Endometrium (tissue), 2 donors: Measurements from ENCODE around the gene ARL6IP4.
"Not testable (repeated sequence)": the region's sequence is repeated elsewhere in the genome, so short reads cannot be mapped to it uniquely, and the experiment has no call there.

Source experiments
- FAIRE-seq: peaks from 2 replicates; lab custom pipeline; 2012; peaks lifted over from hg19 to GRCh38; lab: Jason Lieb, UNC
- donor health status: control.
- donor health status: control.

ARL6IP4 gene

DNA sequence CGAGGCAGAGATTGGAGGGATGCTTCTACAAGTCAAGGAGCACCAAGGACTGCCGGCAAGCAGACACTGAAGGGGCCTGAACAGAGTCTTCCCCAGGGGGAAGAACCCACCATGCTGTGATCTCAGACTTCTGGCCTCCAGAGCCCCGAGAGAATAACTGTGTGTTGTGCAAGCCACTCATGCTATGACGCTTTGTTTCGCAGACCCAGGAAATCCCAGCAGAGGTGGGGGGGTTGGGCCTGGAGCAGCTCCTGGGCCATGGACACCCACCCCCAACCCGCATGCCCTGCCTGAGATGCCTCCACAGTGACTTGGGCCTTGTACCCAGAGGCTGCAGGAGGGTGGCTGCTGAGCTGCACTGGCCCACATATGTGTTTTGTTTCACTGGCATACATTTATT, 31.2 kb downstream of the ARL6IP4 start:
- no peak for FAIRE-seq

DNA sequence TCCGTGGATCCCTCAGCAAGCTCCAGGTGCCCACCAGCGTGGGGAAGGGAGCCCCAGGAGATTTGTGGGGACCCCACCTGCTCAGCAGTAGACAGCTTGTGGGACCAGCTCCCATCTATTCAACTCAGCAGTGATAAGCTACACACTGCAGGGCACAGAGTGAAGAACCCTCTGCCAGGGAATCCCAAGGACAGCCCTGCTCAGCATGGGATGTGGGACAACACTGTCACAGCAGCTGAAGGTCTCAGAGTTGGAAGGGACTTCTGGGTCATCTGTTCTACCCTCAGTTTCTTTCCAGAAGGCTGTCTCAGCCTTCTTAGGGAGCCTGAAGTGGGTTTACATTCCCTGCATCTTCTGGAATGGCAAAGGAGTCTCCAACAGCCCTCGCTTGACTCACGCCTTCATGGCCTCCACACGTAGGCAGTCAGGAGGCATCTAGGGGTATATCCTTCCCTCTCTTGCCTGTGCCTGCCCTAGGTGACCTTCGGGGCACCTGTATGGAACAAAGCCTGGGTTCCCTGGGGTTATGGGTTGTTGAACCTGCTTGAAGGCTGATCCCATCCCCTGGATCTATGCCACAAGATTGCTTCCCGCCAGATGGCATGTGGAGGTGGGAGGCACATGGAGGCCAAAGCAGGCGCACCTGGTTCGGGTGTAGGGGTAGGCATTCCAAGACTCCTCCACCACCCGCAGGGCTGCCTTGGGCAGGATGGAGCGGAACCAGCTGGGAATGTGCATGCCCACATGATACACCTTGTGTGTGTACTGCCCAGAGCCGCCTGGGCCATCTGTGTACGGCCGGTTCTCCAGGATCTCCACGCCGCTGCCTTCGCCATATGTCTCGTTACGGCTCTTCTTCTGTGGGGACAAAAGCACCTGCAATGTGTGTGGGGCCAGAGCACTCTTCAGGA, 33.0 kb downstream of the ARL6IP4 start:
- FAIRE-seq = no peak

DNA sequence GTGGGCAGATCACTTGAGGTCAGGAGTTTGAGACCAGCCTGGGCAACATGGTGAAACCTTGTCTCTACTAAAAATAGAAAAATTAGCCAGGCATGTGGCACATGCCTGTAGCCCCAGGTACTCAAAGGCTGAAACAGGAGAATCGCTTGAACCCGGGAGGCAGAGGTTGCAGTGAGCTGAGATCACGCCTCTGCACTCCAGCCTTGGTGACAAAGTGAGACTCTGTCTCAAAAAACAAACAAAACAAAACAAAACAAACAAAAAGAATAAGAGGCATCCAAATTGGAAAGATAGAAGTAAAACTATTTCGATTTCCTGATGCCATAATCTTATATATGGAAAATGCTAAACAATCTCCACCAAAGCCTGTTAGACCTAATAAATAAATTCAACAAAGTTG, 34.0 kb downstream of the ARL6IP4 start:
- FAIRE-seq = not testable (repeated sequence)

DNA sequence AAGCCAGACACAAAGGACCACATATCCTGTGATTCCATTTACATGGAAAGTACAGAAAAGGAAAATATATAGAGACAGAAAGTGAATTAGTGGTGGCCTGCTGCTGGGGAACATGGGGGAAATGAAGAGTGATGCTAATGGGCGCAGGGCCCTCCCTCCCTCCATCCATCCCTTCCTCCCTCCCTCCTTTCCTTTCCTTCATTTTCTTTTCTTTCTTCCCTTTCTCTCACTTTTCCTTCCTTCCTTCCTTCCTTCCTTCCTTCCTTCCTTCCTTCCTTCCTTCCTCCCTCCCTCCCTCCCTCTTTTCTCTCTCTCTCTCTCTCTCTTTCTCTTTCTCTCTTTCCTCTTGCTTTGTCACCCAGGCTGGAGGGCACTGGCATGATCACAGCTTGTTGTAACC, 37.3 kb downstream of the ARL6IP4 start:
- no peak for FAIRE-seq

DNA sequence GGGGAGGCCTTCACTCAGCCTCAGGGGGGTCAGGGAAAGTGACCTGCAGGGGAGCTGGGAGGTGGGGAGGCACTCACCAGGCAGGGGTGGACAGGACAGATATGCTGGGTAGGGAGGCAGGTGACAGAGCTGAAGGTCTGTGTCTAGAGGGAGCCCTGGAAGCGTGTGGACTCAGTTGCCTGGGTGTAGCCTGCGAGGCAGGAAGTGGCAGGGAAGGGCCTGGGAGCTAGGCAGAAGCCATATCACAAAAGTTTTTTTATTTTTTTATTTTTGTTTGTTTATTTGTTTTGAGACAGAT, 39.3 kb downstream of the ARL6IP4 start:
- no peak for FAIRE-seq

DNA sequence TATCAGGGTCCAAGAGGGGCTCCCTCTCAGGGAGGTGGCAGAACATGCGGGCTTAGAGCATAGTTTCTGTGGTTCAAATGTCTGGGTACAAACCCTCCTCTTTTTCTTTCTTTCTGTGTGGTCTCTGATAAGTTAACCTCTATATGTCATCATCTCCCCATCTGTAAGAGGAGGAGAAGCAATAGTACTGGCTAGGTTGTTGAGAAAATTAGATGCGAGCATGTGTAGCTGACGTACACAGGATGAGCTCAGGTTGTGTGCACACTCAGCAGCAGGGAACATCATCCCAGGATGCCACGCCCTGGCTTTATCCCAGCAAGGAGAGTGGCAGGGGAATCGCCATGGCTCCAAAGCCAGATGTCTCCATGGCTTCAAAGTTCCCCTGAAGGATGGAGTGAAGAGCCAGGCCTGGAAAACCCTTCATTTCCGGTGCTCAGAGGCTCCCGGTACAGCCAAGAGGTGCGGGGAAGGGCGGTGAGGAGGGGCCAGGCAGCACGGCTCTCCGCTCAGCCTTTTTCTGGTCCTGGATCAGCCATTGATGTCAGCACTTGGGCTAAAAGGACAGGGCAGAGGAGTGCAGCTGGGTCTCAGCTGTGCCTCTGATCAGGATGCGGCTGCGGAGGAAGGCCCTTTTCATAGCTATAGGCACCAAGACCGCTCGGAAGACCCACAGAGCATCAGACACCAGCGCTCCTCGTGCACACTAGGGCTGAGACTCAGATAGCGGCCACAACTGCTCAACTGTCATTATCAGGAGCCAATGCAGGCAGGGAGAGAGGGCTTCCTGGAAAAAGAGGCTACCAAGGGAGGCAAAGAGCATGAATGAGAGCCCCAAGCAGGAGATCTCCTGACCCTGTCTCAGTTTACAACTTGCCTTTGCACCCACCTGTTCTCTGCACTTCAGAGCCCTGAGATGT, 41.5 kb downstream of the ARL6IP4 start:
- no peak for FAIRE-seq

DNA sequence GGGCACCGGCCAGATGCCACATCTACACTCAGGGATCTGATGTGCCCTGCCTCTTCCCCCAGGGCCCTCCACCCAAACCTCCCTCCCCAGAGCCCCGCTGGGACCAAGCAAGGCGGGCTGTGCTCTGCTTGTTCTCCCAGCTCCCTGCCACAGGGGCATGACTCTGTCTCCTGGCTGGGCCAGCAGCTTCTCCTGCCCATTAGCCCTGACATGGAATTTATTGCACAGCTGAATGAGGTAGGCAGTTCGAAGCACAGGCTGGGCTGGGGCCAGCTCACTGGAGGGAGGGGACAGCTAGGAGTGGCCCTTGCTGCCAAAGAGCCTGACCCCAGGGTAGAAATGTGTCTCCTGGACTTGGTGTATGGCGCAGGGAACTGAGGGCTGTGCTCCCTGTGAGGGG, 42.4 kb downstream of the ARL6IP4 start:
- FAIRE-seq = no peak

DNA sequence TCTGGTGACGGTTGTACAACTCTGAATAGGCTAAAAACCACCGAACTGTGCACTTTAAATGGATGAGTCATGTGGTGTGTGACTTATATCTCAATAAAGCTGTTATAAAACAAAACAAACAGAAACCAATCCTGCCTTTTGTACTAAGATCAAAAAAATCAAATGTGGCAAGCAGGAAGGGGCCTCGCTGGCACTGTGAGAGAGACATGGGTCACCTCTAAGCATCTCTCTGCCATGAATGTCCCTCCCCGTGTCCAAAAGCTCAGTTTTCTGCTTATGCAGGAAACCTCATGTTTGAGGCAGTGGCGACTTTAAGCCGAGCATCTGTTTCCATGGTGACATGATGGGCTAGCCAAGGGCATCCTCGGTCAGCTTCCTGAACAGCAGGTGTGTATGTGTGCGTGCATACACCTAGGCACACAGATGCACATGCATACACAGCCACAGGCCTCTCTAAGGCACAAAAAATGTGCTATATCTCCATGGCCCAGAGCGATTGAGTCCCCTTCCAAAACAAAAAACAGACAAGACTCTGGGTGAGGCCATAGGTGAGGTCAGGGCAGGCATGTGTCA, 44.4 kb downstream of the ARL6IP4 start:
- no peak for FAIRE-seq

DNA sequence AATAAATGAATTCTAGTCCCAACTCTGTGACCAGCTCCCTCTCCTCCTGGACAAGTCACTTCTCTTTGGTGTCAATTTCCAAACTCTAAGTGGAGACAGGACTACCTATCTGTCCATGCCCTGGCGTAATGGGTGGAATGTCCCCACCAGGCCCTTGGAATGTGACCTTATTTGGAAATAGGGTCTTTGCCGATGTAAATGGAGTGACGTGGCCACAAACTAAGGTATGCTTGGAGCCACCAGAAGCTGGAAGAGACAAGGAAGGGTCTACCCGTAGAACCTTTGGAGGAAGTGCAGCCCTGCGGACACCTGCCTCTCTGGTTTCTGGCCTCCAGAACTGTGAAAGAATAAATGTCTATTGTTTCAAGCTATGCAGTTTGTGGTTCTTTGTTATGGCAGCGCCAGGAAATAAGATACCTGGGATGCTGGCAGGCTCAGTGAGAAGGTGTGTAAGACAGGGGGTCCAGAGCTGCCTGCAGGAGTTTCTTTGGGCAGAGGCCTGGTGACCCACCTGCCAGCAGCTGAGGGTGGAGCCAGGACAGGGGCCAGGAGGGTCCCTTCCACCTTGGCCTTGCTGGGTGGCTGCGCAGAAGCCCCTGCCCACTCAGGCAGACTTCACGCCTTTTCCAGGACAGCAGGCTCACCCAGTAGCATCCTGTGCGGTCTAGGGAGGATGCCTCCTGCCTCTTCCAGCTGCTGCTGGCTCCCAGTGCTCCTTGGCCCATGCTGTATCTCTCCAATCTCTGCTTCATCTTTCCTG, 45.8 kb downstream of the ARL6IP4 start:
- no peak for FAIRE-seq

DNA sequence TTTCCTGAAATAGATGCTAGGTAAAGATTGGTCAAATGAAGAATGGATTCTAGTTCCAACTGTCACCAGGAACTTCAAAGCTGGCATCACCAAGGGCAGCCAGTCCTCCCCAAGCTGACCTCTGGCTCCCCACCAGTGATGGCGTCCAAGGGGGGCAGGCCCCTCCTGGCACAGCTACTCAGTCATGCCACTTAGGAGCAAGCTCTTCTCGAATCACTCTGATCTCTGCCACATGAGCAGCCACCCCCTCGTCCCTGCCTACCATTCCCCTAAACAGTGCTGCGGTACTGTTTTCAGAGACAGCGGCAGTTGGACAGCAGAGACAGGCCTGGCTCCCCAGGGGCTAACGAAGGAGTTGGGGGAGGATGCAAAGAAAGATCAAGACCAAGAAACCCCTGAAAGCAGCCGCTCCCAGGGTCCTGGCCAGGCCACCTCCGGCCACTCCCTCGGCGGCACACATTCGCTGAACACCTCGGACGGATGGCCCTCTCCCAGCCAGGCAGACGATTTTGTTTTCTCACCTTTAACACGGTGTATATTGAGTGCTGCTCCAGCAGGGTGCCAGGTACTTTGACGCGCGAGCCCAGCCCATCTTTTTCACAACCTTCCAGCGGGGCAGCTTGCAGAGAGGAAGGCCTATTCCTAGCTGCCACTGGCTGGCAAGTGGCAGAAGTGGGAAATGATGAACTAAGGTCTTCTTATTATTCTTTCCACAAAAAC, 47.4 kb downstream of the ARL6IP4 start:
- FAIRE-seq = no peak

DNA sequence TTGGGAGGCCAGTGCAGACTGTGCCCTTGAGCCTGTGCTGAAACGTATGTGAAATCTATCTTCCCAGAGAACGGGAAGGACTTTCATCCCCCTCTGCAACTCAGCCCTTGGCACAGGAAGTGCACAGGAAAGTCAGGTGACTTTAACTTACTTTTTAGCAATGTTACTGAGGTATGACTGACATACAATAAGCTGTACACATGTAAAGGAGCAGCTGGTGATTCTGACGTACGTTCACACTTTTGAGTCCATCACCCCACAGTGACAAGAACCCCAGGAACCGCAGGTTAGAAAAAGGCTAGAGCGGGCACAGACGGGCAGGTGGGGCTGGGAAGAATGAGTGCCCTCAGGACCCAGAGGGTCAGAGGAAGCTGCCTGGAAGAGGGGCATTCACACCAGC, 48.0 kb downstream of the ARL6IP4 start:
- no peak for FAIRE-seq

DNA sequence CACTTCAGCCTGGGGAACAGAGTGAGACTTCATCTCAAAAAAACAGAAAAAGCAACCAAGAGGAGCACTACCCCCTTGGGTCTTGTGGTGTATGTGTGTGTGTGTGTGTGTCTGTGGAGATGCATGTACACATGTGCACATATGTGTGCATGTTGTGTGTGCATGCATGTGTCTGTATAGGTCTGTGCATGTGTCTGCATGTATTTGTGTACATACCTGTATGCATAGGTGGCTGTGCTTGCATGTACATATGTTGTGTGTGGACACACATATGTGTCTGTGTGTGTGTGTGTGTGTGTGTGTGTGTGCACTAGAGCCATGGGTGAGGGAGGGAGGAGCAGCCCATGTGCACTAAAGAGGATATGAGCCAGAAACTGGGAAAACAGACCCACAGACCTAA, 49.1 kb downstream of the ARL6IP4 start:
- no peak for FAIRE-seq

DNA sequence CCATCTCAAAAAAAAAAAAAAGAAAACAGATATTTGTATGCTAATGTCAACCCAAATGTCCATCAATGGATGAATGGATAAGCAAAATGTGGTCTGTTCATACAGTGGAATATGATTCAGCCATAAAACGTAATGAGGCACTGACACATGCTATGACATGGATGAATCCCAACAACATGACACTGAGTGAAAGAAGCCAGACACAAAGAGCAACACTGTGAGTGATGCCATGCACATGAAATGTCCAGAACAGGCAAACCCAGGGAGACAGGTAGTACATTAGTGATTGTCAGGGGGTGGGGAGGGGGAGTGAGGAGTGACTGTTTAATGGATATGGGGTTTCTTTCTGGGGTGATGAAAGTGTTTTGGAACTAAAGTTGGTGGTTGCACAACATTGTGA, 50.2 kb downstream of the ARL6IP4 start:
- no peak for FAIRE-seq

DNA sequence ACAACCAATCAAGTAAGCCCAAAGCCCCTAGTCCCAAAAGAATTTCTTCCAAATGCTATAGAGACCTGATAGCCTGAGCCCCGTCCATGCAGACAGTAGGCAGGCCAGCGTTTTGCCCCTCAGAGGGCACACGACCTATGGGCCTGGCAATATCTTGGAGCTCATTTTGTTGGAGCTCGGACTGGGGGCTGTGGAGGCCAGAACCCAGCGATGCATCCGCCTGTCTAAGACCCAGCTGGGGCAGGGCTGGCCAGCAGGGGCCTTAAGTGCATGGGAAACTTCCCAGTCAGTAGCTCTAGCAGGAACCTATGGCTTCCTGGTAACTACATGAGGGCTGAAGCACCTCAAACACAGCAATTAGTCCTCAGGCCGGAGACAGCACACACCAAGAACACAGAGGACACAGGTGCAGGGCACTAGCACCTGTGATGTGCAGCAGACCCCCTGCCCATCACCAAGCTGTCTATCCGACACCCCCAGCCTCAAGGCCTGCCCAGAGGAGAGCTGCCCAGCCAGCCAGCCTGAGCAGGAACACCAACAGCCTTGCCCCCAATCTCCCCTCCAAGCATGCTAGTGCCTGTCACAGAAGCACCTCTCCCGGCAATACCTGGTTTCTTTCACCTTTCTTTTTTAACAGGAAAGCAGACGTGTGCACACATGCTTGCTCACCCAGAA, 50.8 kb downstream of the ARL6IP4 start:
- FAIRE-seq = no peak
